Subcutaneous abdominal adipose tissue (tissue), 5 donors: Measurements from ENCODE around the gene FAM210A.

ENCODE experiments used
- H3K27ac ChIP-seq: one replicate; pipeline ENCODE4 v1.7.0; 2013; ENCODE audit warnings: low read depth, mild to moderate bottlenecking, inconsistent platforms, low read length, moderate library complexity
- H3K27me3 ChIP-seq, 5 donors: one replicate each; pipeline ENCODE4 v1.7.0; 2013; ENCODE audit warnings: low read length in 5 of 5, inconsistent platforms in 1 of 5; ENCODE audit not compliant: control insufficient read depth in 5 of 5, insufficient read depth in 4 of 5
- H3K36me3 ChIP-seq, 5 donors: one replicate each; pipeline ENCODE4 v1.7.0; 2013; ENCODE audit warnings: low read length in 5 of 5; ENCODE audit not compliant: control insufficient read depth in 5 of 5, insufficient read depth in 5 of 5
- H3K4me1 ChIP-seq, 5 donors: one replicate each; pipeline ENCODE4 v1.7.0; 2013; ENCODE audit warnings: low read length in 5 of 5, mild to moderate bottlenecking in 3 of 5, moderate library complexity in 1 of 5; ENCODE audit not compliant: control insufficient read depth in 5 of 5, insufficient read depth in 5 of 5
- H3K4me3 ChIP-seq, 5 donors: one replicate each; pipeline ENCODE4 v1.7.0; 2013; ENCODE audit warnings: low read length in 5 of 5, low read depth in 1 of 5
- H3K9ac ChIP-seq, 5 donors: one replicate each; pipeline ENCODE4 v1.7.0; 2013; ENCODE audit warnings: low read length in 5 of 5, mild to moderate bottlenecking in 4 of 5, moderate library complexity in 3 of 5
- H3K9me3 ChIP-seq, 5 donors: one replicate each; pipeline ENCODE4 v1.7.0; 2013; ENCODE audit warnings: low read length in 5 of 5; ENCODE audit not compliant: control insufficient read depth in 5 of 5
- donor health status: healthy.
- donor health status: healthy.
- donor health status: healthy.
- donor health status: healthy.
- donor health status: healthy.

FAM210A gene

DNA sequence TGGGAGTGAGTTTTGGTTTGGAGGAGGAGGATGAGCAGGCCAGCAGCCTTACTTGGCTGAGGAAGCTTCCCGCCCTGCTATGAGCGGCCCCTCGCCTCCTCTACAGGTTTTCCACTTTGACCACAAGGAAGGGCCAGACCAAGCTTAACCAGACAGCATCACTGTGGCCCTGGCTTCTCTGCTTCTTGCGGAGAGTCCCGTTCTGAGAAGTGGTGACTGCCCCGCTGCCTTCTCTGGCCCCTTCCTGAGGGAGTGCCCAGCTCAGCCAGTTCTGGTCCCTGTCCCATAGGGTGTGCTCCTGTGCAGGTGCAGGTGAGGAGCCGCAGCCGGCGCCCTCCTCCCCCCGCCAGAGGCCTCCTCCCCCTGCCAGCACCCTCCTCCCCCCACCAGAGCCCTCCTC lies 101.0 kb downstream of the FAM210A start:
- H3K36me3 ChIP-seq = peaks cover 0 to 29% (median 9%) of the 10 kb centered on the region in 5 donors
- H3K9me3 ChIP-seq = no peaks in the 10 kb centered on the region
- H3K9ac ChIP-seq = no peak overlapping the region
- H3K27ac ChIP-seq = no peak overlapping the region
- H3K27me3 ChIP-seq = no peaks in the 10 kb centered on the region
- H3K4me1 ChIP-seq = peaks cover 0 to 6% (median 0%) of the 10 kb centered on the region in 5 donors
- H3K4me3 ChIP-seq = no peak overlapping the region

DNA sequence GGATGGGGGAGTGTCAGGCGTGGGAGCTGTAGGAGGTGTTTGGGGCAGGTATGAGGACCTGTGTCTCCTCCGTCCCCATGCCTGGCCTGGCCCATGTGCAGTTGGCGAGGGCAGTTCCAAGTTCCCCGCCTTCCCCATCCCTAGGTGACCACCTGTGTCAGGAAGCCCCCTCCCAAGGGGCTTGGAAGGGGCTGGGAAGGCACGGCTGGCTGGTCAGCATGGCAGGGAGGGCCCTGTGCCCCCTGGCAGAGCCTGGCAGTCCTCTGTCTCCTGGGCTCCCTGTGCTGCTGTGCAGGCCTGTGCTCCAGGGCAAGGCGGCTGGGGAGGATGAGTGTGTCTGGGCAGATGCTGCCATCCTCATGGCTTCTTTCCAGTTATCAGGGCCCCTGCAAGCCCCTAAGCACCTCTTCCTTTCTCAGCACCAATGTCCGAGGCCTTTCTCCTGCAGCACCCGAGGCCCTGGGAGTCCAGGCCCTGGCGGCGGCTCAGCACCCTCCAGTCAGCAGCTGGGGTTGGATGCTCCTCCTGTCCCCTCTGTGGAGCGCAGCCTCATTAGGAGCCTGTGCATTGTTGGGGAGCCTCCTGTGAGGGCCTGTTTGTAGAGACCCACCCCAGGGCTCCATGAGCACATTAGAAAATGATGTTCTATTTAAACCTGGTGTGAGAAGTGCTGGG lies 101.7 kb downstream of the FAM210A start:
- Histone ChIP-seq H3K4me1 (peaks cover 0 to under 1% (median 0%) of the 10 kb centered on the region in 5 donors), H3K27ac (no peak overlapping the region), H3K4me3 (no peak overlapping the region), H3K9ac (no peak overlapping the region), H3K9me3 (no peaks in the 10 kb centered on the region), H3K27me3 (no peaks in the 10 kb centered on the region), H3K36me3 (peaks cover 0 to 29% (median 9%) of the 10 kb centered on the region in 5 donors)

DNA sequence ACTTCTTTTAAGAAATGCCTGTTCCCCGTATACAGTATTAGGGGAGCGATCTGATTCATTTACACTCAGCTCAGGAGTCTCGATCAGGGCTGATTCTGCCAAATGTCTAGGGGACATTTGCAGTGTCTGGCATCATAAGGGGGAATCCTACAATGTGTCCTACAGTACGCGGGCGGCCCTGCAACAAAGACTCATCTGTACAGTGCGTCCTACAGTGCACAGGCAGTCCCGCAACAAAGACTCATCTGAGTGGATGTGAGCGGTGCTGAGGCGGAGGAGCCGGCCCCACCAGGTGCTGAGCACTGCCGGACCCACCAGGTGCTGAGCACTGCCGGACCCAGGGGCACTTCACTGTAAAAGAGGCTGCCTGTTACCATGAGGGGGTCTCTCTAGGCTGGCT lies 102.5 kb downstream of the FAM210A start:
- Histone ChIP-seq H3K27me3 (no peaks in the 10 kb centered on the region), H3K9ac (no peak overlapping the region), H3K4me3 (no peak overlapping the region), H3K36me3 (peaks cover 0 to 29% (median 9%) of the 10 kb centered on the region in 5 donors), H3K9me3 (no peaks in the 10 kb centered on the region), H3K4me1 (no peaks in the 10 kb centered on the region), H3K27ac (no peak overlapping the region)

DNA sequence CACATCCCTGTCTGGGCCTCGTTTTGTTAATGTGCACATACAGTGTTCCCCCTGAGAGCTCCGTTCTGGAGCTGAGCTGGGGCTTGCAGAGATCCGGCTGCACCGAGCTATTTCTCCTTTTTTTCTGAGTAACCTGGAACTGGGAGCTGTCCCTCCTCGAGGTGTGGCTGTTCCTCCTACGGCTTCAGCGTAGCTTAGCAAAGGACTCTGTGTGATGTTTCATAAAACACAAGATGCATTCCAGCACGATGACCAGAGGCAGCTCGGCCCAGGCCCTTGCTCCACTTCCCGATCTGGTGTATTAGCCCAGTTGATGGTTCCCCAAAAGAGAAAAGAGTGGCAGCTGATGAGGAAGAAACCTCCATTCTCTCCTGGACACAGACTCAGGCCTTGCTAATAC lies 103.0 kb downstream of the FAM210A start:
- Histone ChIP-seq H3K9ac (no peak overlapping the region), H3K27ac (no peak overlapping the region), H3K4me3 (no peak overlapping the region), H3K9me3 (no peaks in the 10 kb centered on the region), H3K36me3 (peaks cover 0 to 29% (median 9%) of the 10 kb centered on the region in 5 donors), H3K4me1 (no peaks in the 10 kb centered on the region), H3K27me3 (no peaks in the 10 kb centered on the region)

DNA sequence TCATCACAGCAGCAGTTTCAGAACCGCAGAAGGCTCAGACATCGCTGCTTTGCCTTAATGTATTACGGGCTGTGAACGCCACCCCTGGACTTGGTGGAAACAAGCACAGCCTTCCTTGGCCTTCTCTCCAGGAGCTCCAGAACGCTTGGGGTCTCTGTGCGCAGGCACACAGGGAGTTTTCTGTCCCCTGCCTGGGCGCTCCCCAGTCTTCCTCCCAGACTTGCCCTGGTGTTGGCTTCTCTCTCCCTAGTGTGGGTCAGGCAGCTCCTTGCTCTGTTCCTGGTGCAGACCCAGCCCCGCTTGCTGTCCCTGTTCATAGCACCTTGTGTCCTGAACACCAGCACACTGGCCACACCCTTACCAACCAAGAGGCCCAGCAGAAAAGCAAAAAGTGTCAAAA lies 103.6 kb downstream of the FAM210A start:
- Histone ChIP-seq H3K27me3 (no peaks in the 10 kb centered on the region), H3K9me3 (no peaks in the 10 kb centered on the region), H3K36me3 (peaks cover 0 to 25% (median 9%) of the 10 kb centered on the region in 5 donors), H3K4me3 (no peak overlapping the region), H3K9ac (no peak overlapping the region), H3K4me1 (no peaks in the 10 kb centered on the region), H3K27ac (no peak overlapping the region)

DNA sequence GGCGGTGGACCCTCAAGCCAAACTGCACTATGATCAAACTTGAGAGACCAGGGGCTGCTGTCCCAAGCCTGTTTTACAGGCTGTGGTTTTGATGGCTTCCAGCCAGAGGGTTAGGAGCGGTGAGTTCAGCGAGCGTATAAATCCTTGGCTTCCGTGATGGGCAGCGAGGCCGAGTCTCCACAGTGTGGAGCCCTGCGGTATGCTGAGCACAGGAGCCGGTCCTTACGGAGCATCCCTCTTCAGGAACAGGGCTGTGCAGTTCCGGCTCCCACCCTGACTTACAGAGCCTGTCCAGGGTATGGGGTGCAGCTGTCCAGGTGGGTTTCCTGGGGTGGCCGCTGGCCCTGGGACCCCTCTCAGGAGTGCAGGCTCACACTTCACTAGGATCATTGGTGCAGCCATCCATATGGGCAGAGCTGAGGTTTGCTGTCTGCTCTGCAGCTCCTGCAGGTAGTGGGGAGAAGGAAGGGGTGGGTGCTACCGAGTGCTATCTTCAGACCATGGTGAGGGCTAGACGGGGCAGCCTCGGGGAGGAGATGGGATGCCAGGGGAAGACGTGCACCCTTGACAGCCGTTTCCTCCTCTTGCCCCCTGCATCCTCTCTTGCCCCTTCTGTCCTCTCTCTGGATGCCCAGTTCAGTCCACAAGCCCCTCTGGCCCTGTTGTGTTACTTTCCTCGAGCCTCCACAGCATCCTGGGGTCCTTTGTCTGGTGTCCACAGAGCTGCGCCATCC lies 104.3 kb downstream of the FAM210A start:
- H3K9ac ChIP-seq = no peak overlapping the region
- H3K27me3 ChIP-seq = no peaks in the 10 kb centered on the region
- H3K27ac ChIP-seq = no peak overlapping the region
- H3K9me3 ChIP-seq = no peaks in the 10 kb centered on the region
- no peaks in the 10 kb centered on the region for H3K4me1 ChIP-seq
- H3K36me3 ChIP-seq = peaks cover 0 to 24% (median 9%) of the 10 kb centered on the region in 5 donors
- H3K4me3 ChIP-seq = no peak overlapping the region

DNA sequence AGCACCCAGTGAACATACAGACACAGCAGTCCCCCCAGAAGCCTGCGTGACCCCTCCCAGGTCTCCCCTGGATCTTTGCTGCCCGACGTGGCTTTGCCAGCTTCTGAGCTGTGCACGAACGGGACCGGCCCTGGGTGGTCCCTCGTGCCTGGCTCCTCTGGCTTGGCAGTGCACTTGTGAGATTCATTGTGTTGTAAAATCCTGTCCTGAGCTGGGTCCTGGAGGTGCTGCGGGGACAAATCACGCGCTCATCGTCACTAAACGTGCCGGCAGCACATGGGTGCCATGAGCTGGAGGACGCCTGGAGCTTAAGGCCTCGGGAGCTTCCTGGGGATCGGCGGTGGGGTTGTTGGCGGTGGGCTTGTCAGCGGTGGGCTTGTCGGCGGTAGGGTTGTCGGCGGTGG lies 104.9 kb downstream of the FAM210A start:
- no peaks in the 10 kb centered on the region for H3K4me1 ChIP-seq
- H3K27ac ChIP-seq = no peak overlapping the region
- H3K9ac ChIP-seq = no peak overlapping the region
- H3K9me3 ChIP-seq = no peaks in the 10 kb centered on the region
- no peaks in the 10 kb centered on the region for H3K27me3 ChIP-seq
- H3K4me3 ChIP-seq = no peak overlapping the region
- H3K36me3 ChIP-seq = peaks cover 0 to 24% (median 9%) of the 10 kb centered on the region in 5 donors

DNA sequence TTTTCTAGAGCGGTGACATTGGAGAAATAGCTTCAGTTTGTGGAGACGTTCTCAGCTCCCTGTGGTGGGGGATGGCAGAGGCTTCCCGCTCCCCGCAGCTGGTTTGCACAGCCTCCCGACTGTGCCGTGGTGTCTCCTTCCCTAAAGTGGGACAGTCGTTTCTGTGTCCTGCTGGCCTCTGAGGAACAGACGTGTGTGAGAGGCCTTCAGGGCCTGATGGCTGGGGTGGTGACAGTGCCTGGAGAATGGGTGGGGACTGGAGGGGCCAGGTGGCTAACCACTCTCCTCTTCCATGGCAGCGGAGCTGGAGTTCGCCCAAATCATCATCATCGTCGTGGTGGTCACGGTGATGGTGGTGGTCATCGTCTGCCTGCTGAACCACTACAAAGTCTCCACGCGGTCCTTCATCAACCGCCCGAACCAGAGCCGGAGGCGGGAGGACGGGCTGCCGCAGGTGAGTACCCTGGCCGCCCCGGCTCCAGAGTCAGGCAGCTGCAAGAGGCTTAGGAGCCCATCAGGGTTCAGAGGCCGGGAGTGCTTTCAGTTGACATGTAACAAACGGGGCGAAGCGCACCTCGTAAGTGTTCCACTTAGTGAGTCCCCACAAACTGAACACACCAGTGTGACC lies 105.4 kb downstream of the FAM210A start:
- H3K27ac ChIP-seq = no peak overlapping the region
- no peak overlapping the region for H3K4me3 ChIP-seq
- H3K4me1 ChIP-seq = no peaks in the 10 kb centered on the region
- H3K27me3 ChIP-seq = no peaks in the 10 kb centered on the region
- no peak overlapping the region for H3K9ac ChIP-seq
- H3K36me3 ChIP-seq = peaks cover 0 to 24% (median 9%) of the 10 kb centered on the region in 5 donors
- H3K9me3 ChIP-seq = no peaks in the 10 kb centered on the region

DNA sequence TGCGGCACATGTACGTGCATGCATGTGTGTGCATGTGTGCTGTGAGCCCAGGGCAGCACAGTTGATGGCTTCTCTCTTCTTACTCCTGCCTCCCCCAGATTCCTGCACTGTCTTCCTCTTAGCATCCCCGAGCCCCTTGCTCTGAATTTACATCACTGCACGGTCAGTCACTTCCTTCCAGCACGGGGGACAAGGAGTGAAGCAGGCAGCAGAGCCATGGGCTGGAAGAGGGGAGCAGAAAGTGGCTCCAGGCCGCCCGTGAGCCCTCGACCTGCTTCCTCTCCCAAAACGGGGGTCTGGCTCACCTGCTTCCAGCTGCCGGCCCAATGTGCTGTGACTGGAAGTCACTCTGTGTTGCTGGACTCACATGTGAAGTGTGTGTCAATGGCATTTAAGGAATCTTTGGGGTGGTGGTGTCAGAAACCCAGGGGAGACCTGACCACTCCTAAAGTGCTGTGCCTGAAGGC lies 106.1 kb downstream of the FAM210A start:
- Histone ChIP-seq H3K27ac (no peak overlapping the region), H3K4me1 (peaks cover 0 to under 1% (median 0%) of the 10 kb centered on the region in 5 donors), H3K9ac (no peak overlapping the region), H3K9me3 (no peaks in the 10 kb centered on the region), H3K36me3 (peaks cover 0 to 24% (median 9%) of the 10 kb centered on the region in 5 donors), H3K4me3 (no peak overlapping the region), H3K27me3 (no peaks in the 10 kb centered on the region)
